NCI-H748 treated with DMSO at 0.1 percent for 48 hours (cell line): ENCODE measurements around the gene HIF1AN.
"Not testable (repeated sequence)": the region's sequence is repeated elsewhere in the genome, so short reads cannot be mapped to it uniquely, and the experiment has no call there.

Experiments
- DNase-seq: peaks from one replicate; lab custom pipeline; 2025; lab: John Stamatoyannopoulos, UW

Gene HIF1AN

DNA sequence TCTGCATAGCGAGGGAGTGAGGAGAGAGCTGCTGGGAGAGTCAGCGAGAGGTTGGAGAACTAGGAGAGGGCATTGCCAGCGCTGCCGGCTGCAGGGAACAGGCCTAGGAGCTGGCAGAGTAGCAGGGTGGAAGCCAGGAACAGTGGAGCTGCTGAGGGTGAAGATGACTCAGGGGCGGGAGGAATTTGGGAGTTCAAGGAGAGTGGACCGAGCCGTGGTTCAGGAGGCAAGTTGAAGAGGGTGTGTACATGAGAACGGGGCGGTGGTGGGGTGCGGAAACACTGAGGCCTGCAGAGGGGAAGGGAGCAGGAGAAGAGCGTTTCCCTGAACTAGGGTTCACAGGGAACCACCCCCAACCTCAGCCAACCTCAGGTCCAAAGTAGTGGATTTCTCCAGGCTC lies 31.5 kb downstream of the HIF1AN start:
- no peak for DNase-seq

DNA sequence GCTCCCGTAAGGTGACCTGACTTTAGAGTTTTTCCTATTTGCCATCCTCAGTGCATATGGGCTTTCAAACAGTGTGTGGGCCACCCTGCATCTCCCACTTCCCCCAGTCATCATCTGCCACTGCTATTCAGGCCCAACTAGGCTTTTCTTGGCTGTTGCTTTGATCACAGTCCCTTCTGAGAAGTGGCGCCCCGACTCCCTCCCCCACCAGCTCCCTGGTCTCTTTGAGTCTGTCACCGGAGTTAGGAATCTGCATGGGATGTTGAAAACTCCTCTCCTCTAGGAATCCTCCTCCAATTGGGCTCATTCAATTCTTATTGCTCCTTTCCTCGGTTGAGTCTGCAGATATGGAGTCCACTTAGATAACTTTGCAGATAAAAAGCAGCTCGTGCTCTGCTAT lies 32.1 kb downstream of the HIF1AN start:
- no peak for DNase-seq

DNA sequence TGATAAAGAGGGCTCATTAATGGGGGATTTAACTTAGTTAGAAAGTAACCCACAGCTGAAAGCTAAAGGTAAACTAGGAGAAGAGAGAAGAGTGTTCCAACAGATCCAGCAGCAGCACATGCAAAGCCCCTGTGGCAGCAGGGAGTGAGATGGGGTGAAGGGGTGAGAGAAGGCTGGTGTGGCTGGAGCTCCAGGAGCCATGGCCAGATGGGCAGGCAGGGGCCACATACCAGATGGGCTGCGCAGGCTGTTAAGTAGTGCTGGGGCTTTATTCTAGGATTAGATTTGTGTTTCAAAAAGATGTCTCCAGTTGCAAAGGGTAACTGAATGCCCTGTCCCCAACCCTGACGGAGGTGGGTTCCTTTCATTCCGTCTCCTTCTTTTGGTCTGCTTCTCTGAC lies 33.2 kb downstream of the HIF1AN start:
- DNase-seq, result no peak

DNA sequence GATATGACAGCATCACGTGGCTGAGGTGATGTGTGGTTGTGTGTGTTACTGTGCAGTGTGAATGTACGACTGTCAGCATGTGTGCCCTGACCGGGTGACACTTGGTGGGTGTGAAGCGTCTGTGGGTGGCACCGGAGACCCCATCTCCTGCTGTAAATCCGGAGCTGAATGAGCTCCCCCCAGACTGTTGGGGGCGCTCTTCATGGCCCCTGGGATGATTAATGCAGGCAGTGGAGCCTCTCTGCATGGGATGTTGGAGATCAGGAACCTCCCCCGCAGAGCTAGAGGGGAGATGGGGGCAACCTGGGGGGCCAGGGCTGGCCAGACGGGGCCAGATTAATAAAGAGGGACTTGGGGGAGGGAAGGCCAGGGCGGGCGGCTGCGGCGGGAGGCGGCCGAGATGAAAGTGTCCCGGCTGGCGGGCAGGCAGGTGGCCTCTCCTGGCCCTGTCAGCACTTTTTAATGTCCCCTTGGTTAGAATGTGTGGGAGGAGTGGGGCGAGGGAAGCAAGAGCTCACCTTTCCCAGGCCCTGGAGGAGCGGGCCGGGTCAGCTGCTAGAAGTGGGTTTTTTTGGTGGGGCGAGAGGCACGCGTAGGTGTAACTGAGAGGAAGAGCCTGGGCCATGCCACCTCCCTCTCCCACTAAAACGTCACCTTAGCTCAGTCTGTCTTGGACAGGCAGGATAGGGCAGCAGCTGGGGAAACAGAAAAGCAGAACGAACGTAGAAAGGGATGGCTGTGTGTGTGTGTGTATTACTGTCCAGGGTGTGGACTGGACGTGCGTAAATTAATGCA lies 34.1 kb downstream of the HIF1AN start:
- DNase-seq, result no peak

DNA sequence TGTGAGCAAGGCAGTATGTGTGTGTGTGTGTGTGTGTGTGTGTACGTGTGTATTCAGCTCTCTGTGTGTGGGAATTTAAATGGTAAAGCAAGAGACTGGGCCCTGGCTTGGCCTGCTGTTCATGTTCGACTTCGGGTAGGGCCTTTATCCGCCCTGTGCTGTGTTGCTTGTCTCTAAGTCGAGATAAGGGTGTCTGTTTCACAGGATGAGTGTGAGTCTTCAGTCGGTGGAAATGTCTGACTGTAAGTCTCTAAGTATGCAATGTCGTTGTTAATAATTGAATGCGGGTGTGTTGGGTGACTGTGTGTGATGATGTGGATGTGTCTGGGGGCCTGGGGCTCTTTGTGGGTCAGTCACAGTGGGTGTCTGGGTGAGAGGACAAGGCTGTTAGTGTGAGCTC lies 34.8 kb downstream of the HIF1AN start:
- DNase-seq, result no peak

DNA sequence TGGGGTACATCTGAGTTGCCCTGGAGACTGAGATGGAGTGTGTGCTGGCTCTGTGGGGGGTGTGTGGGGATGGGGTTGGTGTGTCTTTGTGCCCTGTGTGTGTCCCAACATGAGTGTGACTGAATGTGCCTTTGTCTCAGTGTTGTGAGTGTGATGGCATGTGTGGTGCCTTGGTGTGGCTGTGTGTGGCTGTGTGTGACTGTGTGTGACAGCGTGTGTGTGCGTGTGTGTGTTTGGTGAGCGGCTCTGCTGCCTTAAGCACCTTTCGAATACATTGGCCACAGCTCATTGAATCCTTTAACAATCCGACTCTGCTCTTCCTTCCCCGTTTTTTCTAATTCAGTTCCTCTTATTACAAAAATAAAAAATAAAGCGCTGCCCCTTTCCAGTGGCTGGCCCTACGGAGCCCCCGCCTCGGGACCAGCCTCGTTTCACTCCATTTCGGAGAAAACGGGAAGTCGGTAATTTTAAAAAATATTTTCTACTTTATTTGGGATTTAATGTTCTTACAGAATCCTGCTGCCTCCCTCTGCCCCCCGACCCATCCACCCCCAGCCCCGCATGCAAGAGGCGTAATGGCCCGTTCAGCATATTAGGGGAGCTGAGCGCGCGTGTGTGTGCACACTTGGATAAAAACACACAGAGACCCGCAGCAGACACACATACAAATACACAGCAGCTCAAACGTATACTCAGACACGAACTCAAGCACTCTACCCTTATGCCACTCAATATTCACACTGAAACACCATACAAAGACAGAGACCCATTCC lies 35.5 kb downstream of the HIF1AN start:
- no peak for DNase-seq

DNA sequence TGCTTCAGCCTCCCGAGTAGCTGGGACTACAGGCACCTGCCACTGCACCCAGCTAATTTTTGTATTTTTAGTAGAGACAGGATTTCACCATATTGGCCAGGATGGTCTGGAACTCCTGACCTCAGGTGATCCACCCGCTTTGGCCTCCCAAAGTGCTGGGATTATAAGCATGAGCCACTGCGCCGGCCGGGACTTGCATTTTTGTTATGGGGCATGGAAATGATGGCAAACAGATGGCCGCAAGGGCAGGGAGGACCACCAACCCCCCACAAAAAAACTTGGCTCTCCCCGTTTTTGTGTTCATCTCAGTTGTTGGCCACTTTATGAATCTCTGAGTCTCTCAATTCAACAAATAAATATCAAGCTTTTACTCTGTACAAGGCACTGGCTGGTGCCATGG lies 39.4 kb downstream of the HIF1AN start:
- DNase-seq, result not testable (repeated sequence)

DNA sequence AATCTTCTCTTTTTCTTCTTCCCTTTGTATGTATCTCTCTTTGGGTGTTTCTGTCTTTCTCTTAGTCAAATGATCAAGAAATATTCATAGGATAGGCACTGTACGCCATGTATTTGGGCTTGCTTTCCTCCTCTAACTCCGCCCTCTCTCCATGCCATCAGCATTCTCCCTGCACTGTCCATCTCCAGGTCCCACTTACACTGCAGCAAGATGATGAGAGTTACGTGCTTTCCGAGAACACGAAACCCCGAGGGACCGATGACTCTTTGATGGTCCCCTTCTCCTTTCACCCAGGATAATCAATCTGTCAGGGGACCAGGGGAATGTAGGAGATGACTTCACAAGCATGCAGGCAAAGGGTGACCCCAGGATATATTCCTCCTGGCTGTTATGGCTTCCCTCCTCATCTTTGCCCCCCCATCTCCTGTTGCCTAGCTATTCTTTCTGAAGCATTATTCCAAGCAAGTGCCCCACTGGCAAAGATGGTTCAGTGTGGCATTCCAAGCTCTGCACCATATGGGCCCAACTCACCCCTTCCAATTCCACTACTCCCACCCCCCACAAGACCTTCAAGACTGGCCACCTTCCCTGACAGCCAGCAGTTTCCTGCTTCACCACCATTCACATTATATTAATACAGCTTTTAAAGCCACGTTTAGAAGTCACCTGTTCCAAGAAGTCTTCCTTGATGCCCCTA lies 40.0 kb downstream of the HIF1AN start:
- no peak for DNase-seq

DNA sequence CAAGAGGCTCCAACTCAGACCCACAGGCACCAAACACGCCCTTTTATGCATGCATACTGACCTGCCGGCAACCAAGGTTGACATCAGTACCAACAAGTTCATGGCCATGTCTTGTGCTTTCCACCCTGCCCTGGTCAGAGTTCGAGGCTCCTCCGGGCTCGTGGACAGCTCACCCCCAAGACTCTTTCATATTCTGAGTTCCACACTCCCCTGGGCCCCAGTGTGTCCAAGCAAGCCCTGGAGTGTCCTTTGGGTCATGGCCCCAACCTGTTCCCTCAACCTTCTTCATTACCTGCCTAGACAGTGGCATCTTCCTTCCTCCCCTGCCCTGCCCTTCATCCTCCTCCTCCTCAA lies 40.5 kb downstream of the HIF1AN start:
- no peak for DNase-seq

DNA sequence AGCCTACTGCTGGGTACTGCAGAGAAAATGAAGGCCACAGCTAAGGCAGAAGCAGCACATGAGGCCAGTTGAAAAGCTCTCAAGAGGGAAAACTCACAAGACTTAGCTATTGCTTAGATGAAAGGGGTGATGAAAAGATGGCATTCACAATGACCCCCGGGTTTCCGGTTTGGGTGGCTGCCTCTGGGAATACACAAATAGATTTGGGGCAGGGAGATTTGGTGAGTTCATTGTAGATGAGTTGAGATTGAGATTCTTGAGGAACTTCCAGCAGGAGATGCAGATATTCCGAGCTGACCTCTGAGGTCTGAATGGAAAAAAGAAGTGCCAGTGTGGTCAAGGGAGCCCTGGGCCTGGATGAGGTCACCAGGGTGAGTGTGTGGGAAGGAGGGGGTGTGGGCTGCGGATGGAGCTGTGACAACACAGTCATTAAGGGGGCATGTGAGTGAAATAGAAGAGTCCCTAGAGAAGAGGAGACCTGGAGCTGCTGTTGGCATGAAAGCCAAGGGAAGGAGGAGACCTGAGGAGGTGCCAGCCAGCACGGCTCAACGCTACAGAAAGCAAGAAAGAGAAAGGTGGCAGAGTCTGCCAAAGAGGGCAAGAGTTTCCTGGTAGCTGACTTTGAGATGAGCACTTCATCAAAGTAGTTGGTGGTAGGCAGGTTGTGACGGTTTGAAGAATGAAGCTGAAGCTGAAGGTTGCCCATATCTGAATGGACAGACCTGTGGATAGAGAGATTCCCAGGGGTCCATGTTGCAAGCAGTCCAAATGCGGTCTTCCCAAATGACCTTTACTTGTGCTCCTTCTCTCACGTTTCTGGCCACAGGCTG lies 43.7 kb downstream of the HIF1AN start:
- DNase-seq, result no peak

DNA sequence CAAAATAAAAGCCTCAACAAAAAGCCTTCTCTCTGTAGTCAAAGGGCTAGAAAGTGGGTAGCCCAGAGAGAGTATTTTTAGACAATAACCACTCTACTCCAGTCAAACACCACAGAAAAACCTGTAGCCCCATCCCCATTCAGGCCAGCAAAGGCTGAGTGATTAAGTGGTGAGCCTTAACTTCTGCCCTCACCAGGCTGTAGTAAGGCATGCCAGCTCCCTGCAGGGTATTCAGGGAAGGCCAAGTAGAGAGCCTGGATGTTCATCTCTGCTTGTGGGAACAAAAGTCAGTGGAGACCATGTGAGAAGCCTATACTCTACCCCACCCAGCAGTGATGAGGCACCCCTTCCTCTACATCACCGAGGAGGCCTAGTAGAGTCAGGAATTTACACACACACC lies 51.2 kb downstream of the HIF1AN start:
- DNase-seq, result no peak

DNA sequence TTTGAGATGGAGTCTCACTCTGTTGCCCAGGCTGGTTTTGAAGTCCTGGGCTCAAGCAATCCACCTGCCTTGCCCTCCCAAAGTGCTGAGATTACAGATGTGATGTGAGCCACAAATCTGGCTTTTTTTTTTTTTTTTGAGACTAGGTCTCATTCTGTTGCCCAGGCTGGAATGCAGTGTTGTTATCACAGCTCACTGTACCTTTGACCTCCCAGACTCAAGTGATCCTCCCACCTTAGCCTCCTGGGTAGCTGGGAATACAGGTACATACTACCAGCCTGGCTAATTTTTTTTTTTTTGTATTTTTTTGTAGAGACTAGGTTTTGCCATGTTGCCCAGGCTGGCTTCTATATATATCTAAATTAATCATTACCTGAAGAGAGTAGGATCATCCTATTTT lies 62.4 kb downstream of the HIF1AN start:
- DNase-seq, result no peak

DNA sequence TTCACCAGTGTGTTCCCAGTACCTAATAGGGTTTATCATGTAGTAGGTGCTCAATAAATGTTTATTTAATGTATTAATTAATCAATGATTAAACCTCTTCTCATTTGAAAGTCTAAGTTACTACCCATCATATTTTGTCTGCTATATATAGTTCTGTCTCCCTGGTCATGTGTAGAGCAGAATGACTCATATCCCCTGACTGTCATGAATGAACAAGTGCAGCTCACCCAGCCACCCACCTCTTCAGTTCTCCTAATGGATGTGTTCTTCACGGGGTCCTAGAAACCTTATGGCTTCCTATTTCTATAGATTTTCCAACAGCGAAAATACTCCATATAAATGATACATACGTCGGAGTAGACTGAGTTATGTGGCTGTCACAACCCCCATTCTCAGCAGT lies 64.5 kb downstream of the HIF1AN start:
- DNase-seq, result no peak

DNA sequence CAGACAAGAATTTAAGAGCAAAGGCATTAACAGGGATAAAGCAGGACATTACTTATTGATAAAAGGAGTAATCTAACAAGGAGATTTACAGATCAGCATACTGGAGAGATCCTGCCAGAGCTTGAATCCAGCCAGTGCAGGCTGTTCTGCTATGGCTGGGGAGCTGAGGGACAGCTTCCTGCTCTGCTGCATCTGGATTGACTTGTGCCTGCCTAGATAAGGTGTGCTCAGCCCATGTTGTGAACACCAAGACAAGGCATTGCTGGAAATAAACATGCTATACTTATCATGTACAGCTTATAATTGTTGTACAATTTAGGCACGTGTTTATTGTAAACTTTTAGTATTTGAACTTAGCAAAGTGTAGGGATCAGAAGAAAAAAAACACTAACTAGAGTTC lies 71.7 kb downstream of the HIF1AN start:
- DNase-seq, result no peak
